T-helper 2 cell treated with Interferon-gamma antibody and Interleukin-4, amounts not matched to agents 5 μg/mL and 100 μg/mL, for 36 hours (primary cell): ENCODE results near the gene MAD1L1.

Experiments used
- DNase-seq: peaks from one replicate; pipeline ENCODE4 v3.0.0; 2021; ENCODE audit warnings: low spot score
- H3K27ac Mint-ChIP-seq: one replicate; pipeline ENCODE4 v1.8.0; 2021; ENCODE audit warnings: mild to moderate bottlenecking, mixed read lengths
- H3K27me3 Mint-ChIP-seq: one replicate; pipeline ENCODE4 v1.8.0; 2021; ENCODE audit warnings: low read depth, mixed read lengths
- H3K36me3 Mint-ChIP-seq: one replicate; pipeline ENCODE4 v1.8.0; 2021; ENCODE audit warnings: low read depth, mixed read lengths
- H3K4me1 Mint-ChIP-seq: one replicate; pipeline ENCODE4 v1.8.0; 2021; ENCODE audit warnings: low read depth, mixed read lengths
- H3K4me3 Mint-ChIP-seq: one replicate; pipeline ENCODE4 v1.8.0; 2022; ENCODE audit warnings: mild to moderate bottlenecking, moderate library complexity, mixed read lengths
- H3K9me3 Mint-ChIP-seq: one replicate; pipeline ENCODE4 v1.8.0; 2021; ENCODE audit warnings: mixed read lengths

The MAD1L1 gene

DNA sequence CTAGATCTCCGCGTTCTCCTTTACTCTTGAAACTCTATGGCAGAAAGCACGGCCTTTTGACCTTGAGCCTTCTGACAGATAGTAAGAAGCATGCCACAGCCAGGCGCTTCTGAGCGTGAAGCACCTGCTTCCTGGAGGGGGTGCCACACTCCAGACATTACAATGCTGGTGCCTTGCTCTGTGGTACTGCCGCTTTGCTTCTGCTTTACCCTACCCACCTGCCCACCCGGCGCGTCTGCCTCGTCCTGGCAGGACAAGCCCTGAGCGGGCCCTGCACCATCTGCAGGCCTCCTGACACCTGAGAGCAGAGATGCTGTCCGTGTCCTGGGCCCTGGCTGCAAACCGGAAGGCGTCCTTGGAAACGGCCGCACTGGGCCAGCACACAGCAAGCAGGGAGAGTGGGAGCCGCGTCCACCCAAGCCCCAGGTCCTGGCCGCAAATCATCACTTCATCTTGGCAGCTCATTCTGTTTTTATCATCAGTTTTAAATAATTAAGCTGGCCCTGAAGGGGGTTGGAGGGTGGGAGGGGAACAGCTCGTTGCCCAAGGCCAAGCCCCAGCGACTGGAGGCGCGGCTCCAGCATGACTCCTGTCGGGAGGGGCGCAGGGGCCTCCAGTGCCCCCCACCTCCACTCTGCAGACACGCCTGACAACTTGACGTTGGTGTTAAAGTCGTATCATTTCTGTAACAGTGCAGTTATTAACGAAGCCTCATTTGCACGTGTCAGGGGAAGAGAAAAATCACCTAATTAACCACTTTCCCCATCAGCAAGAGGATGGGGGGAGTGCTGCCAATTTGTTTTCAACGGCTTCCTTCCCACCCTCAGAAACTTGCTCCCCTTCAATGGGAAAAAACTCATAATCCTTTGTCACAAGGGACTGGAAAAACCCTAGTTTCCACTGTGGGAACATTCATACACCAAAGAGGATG is 132.2 kb downstream of the MAD1L1 start:
- H3K36me3 Mint-ChIP-seq: peaks cover 6% of the 10 kb centered on the region
- no peaks in the 10 kb centered on the region for H3K27me3 Mint-ChIP-seq
- no peak overlapping the region for H3K27ac Mint-ChIP-seq
- H3K4me3 Mint-ChIP-seq: no peak overlapping the region
- no peak for DNase-seq
- peaks cover 26% of the 10 kb centered on the region for H3K4me1 Mint-ChIP-seq
- H3K9me3 Mint-ChIP-seq: no peaks in the 10 kb centered on the region

DNA sequence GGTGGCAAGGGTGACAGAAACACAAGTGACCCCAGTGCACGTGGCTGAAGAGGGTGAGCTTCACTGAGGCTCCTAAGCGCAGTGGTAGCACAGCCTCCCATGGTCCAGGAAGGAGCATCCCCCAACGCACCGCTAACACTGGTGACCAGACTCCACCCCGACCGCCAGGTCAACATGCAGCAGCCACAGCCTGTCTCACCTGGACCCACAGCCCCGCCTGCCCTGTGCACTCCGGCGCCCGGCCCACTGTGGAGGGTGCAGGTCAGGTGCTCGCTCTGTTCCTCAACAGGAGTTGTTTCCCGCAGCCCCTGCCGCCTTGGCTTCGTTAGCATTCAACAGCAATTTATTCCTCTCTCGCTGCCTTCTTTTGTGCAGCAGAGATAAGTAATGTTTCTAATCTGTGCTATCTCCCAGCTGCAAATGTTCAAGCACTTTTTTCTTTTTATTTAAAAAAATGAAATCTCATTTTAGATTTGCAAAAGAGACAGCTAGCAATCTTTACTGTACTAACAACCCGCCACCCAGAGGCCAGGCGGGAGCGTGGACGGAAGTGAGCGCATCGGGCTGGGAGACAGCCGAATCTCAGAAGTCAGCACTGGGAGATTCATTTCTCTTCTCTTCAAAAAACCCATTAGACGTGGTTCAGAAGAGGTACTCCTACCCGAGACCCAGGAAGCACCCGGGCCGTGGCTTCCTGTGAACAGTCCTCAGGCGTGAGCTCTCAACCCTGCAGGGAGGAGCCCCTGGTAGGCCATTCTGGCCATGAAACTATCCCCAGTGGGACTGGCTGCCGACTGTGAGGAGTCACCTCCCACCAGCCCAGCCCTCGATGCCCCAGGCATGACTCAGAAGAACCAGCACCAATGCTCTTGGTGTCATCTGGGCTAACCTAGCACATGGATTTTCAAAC is 133.4 kb downstream of the MAD1L1 start:
- Mint-ChIP-seq H3K27me3 (no peaks in the 10 kb centered on the region), H3K4me1 (peaks cover 21% of the 10 kb centered on the region), H3K36me3 (peaks cover 8% of the 10 kb centered on the region), H3K9me3 (no peaks in the 10 kb centered on the region), H3K27ac (peak overlapping the region; percentile 22), H3K4me3 (no peak overlapping the region)
- DNase-seq: no peak

DNA sequence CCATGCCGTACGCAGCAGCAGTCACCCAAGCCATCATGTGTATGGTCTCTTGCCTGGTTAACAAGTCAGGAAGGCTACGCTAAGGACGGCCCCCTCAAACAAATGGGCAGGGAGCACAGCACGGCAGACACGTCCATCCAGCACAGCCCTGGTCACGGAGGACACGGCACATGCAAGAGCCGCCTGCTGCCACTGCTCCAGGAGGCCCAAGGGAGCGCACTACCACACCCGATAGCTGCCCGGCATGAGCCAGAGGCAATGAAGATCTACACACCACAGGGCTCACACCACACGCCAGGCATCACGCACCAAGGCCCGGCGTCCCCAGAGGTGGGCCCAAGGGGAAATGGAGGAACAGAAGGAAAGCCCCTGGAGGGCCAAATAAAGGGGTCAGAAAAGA is 134.2 kb downstream of the MAD1L1 start:
- Mint-ChIP-seq H3K4me3 (no peak overlapping the region), H3K4me1 (peaks cover 16% of the 10 kb centered on the region)

DNA sequence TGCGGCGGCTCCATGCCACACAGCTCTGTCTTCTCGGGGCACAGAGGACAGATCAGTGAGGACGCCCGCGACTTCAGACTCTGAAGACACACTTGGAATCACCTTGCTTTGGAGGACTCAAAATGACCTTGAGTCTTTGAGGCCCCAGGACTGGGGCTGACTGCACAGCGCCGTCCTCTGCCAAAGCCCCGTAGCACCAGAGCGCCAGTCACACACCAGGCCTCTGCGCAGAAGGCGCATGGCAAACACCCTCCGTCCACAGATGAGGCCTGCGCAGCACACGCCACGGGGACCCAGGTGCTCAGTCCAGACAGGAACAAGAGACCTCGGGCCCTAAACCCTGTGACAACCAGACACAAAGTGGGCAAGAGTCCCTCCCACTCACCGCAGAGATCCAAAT is 134.7 kb downstream of the MAD1L1 start:
- H3K4me3 Mint-ChIP-seq: no peak overlapping the region
- peaks cover 10% of the 10 kb centered on the region for H3K36me3 Mint-ChIP-seq
- H3K4me1 Mint-ChIP-seq: peaks cover 16% of the 10 kb centered on the region
- no peaks in the 10 kb centered on the region for H3K27me3 Mint-ChIP-seq
- no peak for DNase-seq
- no peaks in the 10 kb centered on the region for H3K9me3 Mint-ChIP-seq
- H3K27ac Mint-ChIP-seq: no peak overlapping the region

More for the DNA sequence above, 134.2 kb downstream of the MAD1L1 start:
- Mint-ChIP-seq H3K9me3 (no peaks in the 10 kb centered on the region), H3K36me3 (peaks cover 10% of the 10 kb centered on the region), H3K27ac (no peak overlapping the region), H3K27me3 (no peaks in the 10 kb centered on the region)
- DNase-seq: no peak

DNA sequence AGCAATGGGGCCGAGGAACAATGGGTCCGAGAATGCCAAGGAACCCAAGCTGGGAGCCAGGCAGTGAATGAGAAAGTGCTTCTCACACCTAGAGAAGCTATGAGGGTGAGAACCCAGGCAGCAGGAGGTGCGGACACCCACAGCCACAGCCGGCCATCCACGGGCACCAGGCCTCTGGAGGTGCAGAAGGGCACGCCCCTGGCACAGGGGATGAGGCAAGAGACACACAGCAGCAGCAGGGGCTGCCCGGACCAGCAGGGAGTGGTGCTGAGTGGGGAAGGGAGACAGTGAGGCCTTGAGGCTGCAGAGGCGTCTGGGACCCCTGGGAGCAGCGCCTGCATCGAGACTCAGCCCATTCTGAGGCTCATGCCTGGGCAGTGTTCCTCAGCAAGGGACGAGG is 135.3 kb downstream of the MAD1L1 start:
- Mint-ChIP-seq H3K27ac (no peak overlapping the region), H3K36me3 (peaks cover 7% of the 10 kb centered on the region), H3K4me3 (no peak overlapping the region), H3K4me1 (peaks cover 15% of the 10 kb centered on the region), H3K27me3 (no peaks in the 10 kb centered on the region), H3K9me3 (no peaks in the 10 kb centered on the region)
- no peak for DNase-seq

DNA sequence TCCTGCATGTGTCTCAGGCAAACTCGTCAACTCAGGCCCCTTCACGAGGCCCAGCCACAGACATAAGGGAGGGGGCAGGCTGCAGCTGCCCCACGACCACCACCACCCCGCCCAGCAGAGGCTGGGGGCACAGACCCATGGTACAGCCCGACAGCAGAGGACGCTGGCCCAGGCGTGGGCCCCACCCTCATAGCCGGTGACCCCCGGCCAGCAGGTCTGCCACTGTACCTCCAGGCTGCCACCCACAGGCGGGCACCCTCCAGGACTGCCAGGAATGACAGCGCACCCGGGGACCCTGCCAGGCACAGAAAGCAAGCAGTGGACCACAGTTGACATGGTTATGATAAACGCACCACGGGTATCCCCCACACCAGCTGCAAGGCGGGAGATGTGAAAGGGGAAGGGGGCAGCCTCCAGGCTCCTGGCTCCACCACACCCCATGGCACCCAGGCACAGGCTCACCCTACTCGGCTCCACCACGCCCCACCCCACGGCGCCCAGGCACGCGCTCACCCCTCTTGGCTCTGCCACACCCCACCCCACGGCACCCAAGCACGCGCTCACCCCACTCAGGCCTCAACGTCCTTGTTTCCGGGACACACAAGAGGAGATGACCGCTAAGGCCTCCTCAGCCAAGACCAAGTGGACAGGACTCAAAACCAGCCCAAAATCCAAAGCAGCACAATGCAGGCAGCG is 135.9 kb downstream of the MAD1L1 start:
- Mint-ChIP-seq H3K27me3 (no peaks in the 10 kb centered on the region), H3K36me3 (peaks cover 4% of the 10 kb centered on the region), H3K9me3 (no peaks in the 10 kb centered on the region), H3K4me3 (no peak overlapping the region), H3K27ac (no peak overlapping the region), H3K4me1 (peaks cover 13% of the 10 kb centered on the region)
- no peak for DNase-seq

DNA sequence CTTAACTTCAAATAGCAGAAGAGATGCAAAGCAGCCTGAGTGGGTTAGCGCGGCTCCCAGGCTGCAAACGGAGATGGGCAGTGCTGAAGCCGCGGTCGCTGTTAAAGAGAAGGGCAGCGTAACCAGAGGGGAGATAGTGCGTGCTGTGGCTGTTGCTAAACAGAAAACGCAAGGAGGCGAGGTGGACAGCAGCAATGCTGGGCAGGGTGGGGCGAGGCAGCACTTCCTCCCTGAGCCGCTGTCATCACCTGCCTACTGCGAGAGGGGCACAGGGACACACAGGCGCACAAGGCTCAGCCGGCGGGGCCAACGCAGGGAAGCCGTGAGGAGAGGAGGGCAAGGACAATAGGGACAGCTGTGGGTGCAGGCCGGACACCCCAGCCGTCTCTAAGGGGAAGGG is 137.3 kb downstream of the MAD1L1 start:
- no peaks in the 10 kb centered on the region for H3K9me3 Mint-ChIP-seq
- H3K4me1 Mint-ChIP-seq: peaks cover 13% of the 10 kb centered on the region
- no peak for DNase-seq
- no peak overlapping the region for H3K4me3 Mint-ChIP-seq
- no peaks in the 10 kb centered on the region for H3K27me3 Mint-ChIP-seq
- peak overlapping the region; percentile 49 for H3K27ac Mint-ChIP-seq
- H3K36me3 Mint-ChIP-seq: peaks cover 4% of the 10 kb centered on the region

DNA sequence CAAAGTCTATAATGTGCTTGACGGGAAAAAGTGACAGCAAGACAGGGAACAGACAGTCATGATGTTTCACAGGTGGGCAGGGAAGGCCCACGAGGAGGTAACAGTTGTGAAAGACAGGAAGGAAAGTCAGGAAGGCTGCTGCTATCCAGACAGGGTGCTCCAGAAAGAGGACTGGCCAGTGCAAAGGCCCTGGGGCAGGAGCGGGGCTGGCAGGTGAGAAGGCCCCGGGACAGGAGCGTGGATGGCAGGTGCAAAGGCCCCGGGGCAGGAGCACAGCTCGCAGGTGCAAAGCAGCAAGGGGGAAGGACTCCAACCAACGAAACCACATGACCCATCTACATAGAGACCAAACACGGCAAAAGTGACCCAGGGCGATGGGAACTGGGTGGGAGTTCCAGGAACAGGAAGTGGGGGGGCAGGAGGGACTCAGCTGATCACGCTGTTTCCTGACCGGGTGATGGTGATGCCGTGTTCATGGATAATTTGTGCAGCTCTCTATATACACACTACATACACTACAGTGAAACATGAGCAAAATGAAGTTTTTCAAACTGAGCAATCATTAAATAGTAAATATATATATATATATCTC is 138.2 kb downstream of the MAD1L1 start:
- Mint-ChIP-seq H3K27me3 (no peaks in the 10 kb centered on the region), H3K4me1 (peaks cover 4% of the 10 kb centered on the region), H3K27ac (peak overlapping the region; percentile 13), H3K36me3 (peaks cover 4% of the 10 kb centered on the region), H3K4me3 (no peak overlapping the region), H3K9me3 (no peaks in the 10 kb centered on the region)
- no peak for DNase-seq

DNA sequence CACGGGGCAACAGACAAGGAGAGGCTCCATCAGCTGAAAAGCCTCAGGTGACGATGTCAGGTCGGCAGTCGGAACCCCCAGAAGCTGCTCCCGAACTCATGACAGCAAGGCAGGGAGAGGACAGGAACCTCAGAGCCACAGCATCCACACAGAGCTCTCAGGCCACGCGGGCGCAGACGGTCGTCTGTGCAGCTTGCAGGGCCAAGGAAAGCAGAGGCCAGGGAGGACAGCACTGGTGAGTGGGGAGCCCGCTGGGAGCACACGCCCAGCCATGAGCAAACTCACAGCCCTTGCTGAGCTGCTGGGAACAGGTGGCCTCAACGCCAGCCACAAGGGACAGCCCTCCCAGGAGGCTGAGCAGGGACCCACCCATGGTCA is 138.9 kb downstream of the MAD1L1 start:
- H3K36me3 Mint-ChIP-seq: peaks cover 4% of the 10 kb centered on the region
- H3K27me3 Mint-ChIP-seq: no peaks in the 10 kb centered on the region
- H3K27ac Mint-ChIP-seq: no peak overlapping the region
- no peak for DNase-seq
- H3K4me3 Mint-ChIP-seq: no peak overlapping the region
- H3K4me1 Mint-ChIP-seq: peaks cover 1% of the 10 kb centered on the region
- H3K9me3 Mint-ChIP-seq: no peaks in the 10 kb centered on the region

DNA sequence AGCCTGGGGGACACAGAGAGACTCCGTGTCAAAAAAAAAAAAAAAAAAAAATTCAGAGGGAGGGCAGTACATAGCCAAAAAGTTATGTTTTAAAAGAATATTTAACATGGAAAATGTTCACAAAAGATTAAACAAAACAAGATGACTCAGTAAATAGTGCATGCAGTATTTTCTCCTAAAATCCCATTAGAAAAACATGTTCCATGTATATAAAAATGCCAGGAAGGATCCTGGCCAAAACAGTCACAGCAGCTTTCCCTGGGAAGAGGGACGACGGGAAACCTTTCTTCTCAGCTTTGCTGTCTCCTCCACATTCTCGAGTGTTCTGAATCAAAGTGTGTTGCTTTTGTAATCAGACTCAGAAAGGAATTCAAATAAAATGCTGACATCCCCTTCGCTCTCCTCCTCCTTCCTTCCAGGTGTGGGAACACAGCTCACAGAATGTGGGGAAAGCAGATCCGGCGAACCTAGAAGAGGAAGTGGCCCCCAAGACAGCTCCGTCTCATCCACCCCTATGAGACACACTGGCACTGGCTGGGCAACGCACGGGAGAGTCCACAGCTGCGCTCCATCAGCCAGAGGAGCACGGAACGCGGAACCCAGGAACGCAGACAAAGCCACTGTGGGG is 139.4 kb downstream of the MAD1L1 start:
- no peak overlapping the region for H3K4me3 Mint-ChIP-seq
- no peaks in the 10 kb centered on the region for H3K9me3 Mint-ChIP-seq
- peaks cover 4% of the 10 kb centered on the region for H3K36me3 Mint-ChIP-seq
- H3K27ac Mint-ChIP-seq: no peak overlapping the region
- DNase-seq: no peak
- H3K27me3 Mint-ChIP-seq: no peaks in the 10 kb centered on the region
- H3K4me1 Mint-ChIP-seq: no peaks in the 10 kb centered on the region

DNA sequence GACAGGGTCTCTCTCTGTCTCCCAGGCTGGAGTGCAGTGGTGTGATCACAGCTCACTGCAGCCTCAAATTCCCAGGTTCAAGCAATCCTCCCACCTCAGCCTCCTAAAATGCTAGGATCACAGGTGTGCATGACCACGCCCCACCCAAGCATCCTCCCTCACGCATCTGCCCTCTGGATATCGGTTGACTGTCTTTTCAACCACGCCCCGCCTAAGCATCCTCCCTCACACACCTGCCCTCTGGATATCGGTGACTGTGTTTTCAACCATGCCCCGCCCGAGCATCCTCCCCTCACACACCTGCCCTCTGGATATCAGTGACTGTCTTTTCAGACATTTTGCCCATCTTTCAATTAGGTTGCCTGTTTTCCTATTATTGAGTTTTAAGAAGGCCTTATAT is 140.5 kb downstream of the MAD1L1 start:
- Mint-ChIP-seq H3K36me3 (peaks cover 4% of the 10 kb centered on the region), H3K4me3 (no peak overlapping the region), H3K9me3 (no peaks in the 10 kb centered on the region), H3K4me1 (peaks cover 1% of the 10 kb centered on the region), H3K27me3 (no peaks in the 10 kb centered on the region), H3K27ac (no peak overlapping the region)
- DNase-seq: no peak

DNA sequence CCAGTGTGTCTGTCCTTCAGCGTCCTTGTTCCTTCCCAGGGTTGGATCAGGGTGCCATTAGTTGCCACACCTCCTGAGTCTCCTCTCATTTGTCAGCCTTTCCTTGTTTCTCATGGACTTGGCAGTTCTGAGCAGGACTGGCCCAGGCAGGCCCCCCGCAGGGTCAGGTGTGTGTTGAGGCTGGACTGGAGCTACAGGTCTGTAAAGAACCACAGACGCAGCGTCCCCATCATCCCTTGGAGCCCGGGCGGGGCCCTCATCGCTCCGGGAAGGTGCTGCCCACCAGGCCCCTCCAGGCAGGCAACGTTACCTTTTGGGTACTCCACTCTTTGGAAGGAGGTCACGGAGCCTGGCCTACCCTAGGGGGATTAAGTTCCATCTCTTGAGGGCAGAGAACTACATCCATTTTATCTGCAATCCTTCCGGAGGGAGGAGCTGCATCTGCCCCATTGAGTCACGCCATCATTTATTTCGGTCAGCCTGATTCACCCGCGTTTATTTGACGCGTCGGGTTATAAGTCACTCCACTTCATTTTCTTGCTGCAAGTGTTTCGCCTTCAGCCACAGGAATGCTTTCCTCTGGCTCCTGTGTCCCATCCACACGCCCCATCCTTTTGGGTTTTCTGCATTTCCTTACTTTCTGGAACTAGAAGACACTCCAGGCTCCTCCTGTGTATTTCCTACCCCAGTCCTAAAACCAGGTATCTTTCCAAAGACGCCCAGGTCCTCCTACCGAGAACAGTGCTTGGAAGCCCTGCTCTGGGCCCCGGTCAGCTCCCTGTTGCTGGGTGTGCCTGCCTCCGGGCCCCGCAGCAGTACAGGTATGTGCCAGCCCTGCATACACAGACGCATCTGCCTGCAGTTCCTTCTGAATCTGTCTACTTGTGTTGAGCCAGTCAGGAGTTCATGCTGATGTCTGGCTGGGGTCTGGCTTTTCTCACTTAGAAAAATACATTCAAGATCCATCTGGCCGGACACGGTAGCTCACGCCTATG is 141.9 kb downstream of the MAD1L1 start:
- Mint-ChIP-seq H3K36me3 (peaks cover 4% of the 10 kb centered on the region), H3K27ac (no peak overlapping the region), H3K27me3 (no peaks in the 10 kb centered on the region), H3K9me3 (no peaks in the 10 kb centered on the region), H3K4me3 (no peak overlapping the region), H3K4me1 (peaks cover 1% of the 10 kb centered on the region)
- no peak for DNase-seq
